Measurements from ENCODE around the gene UBE2U. TPM values are rescaled to one million over a fixed set of nuclear protein-coding genes. Genes with fewer than 3 reads are reported as not detected.

UBE2U gene
- polyA plus RNA-seq, 1 donor from 2014 or later = not detected

DNA sequence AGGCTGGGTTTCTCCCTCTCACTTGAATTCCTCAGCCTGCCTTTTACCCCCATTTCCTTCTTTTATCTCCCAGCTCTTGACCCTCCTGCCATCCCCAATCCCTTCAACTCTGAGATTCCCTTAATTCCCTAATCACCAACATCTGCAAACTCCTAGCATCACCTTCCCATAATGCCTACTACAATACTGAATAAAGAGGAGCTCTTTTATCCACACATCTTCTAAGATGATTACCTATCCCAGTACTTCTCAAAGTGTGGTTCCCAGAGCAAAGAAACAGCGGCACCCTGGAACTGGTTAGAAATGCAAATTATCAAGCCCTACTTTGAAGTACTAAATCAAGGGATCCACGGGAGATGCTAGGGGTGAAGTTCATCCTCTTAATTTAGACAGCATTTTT is 21.2 kb upstream of the UBE2U start:
- Histone ChIP-seq H2AFZ (ENCODE audit: low read depth, low read length) (no peak overlapping the region), H3K9ac (ENCODE audit: low read length) (no peak overlapping the region), H3K27ac (ENCODE audit: low read length) (no peak overlapping the region), H3K9me3 (ENCODE audit: low read length) (no peaks in the 10 kb centered on the region), H3K79me2 (replicated peaks; ENCODE audit: insufficient read depth, low read length) (no peaks in the 10 kb centered on the region), H3K36me3 (ENCODE audit: insufficient read depth, low read length) (no peaks in the 10 kb centered on the region), H3K4me2 (ENCODE audit: low read length) (no peak overlapping the region), H3F3A (ENCODE audit: insufficient read depth, low read length, poor library complexity, severe bottlenecking) (no peaks in the 10 kb centered on the region), H3K27me3 (ENCODE audit: insufficient read depth, low read depth, low read length) (no peaks in the 10 kb centered on the region), H4K20me1 (ENCODE audit: insufficient read depth) (no peaks in the 10 kb centered on the region), H3K4me3 (ENCODE audit: low read length) (no peak overlapping the region), H3K9me2 (ENCODE audit: insufficient read depth, low read length) (no peaks in the 10 kb centered on the region)
- TF ChIP-seq RAD21 (conservative IDR thresholded peaks at IDR 0.05) (no peak), EP300 (conservative IDR thresholded peaks at IDR 0.05; ENCODE audit: poor library complexity, severe bottlenecking) (no peak), EZH2 (IDR thresholded peaks at IDR 0.05; ENCODE audit: borderline replicate concordance, insufficient read depth, low read length, poor library complexity, severe bottlenecking) (no peak), MXI1 (conservative IDR thresholded peaks at IDR 0.05; ENCODE audit: poor library complexity, severe bottlenecking) (no peak), SMC3 (conservative IDR thresholded peaks at IDR 0.05; ENCODE audit: poor library complexity) (no peak), TAF1 (IDR thresholded peaks at IDR 0.05; ENCODE audit: low read depth) (no peak)

DNA sequence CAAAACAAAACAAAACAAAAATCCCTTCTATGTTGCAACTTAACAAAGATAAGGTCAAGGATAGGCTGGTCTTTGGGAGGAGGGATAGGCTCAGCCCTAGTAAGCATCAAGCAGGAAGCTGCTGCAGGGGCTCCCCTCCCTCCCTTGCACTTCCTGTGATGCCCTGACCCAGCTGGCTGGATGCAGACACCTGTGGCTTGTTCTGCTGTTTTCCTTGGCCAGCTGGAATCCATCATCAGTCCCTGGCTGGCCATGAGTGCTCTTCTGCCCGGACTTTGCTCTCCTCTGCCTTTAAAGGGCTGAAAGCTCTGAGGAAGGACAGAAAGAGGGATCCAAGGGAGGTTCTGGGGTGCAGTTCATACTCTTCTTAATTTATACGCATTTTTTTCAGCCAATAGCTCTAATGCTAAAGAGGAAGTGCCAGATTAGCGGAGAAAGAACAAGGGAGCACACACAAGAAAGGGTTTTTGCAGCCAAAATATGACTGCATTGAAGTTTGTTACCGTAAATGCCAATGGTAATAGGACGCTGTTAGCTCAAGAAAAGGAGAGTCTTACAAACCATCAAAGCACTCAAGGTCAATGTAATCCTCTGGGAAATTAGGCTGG is 19.9 kb upstream of the UBE2U start:
- no peaks in the 10 kb centered on the region for H3K9me2 ChIP-seq (ENCODE audit: insufficient read depth, low read length)
- no peaks in the 10 kb centered on the region for H3F3A ChIP-seq (ENCODE audit: insufficient read depth, low read length, poor library complexity, severe bottlenecking)
- H3K9ac ChIP-seq (ENCODE audit: low read length) = no peak overlapping the region
- H3K27me3 ChIP-seq (ENCODE audit: insufficient read depth, low read depth, low read length) = no peaks in the 10 kb centered on the region
- no peak overlapping the region for H3K4me2 ChIP-seq (ENCODE audit: low read length)
- no peak overlapping the region for H3K4me3 ChIP-seq (ENCODE audit: low read length)
- H4K20me1 ChIP-seq (ENCODE audit: insufficient read depth) = no peaks in the 10 kb centered on the region
- H3K36me3 ChIP-seq (ENCODE audit: insufficient read depth, low read length) = no peaks in the 10 kb centered on the region
- no peak for TF ChIP-seq EZH2 (IDR thresholded peaks at IDR 0.05; ENCODE audit: borderline replicate concordance, insufficient read depth, low read length, poor library complexity, severe bottlenecking)
- no peak overlapping the region for H2AFZ ChIP-seq (ENCODE audit: low read depth, low read length)
- no peak overlapping the region for H3K27ac ChIP-seq (ENCODE audit: low read length)
- no peaks in the 10 kb centered on the region for H3K79me2 ChIP-seq (replicated peaks; ENCODE audit: insufficient read depth, low read length)
- H3K9me3 ChIP-seq (ENCODE audit: low read length) = no peaks in the 10 kb centered on the region

DNA sequence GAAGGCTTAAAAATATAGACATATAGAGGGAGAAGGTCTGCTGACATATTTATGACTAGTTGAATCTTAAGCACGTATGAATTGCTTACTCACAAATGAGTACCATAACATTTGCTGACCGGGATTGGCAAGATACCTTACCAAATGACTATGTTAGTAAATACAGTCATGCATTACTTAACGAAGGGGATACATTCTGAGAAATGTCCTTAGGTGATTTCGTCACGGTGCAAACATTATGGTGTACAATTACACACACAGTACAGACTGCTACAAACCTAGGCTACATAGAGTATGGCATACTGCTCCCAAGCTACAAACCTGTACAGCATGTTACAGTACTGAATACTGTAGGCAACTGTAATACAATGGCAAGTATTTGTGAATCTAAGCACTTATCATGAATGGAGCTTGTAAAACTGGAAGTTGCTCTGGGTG is 19.4 kb upstream of the UBE2U start:
- H3K4me2 ChIP-seq (ENCODE audit: low read length) = no peak overlapping the region
- H4K20me1 ChIP-seq (ENCODE audit: insufficient read depth) = no peaks in the 10 kb centered on the region
- TF ChIP-seq POLR2AphosphoS5 (IDR thresholded peaks at IDR 0.05) = no peak
- no peak for TF ChIP-seq EP300 (conservative IDR thresholded peaks at IDR 0.05; ENCODE audit: poor library complexity, severe bottlenecking)
- TF ChIP-seq CTCF (IDR thresholded peaks at IDR 0.05; ENCODE audit: poor library complexity, severe bottlenecking) = no peak
- no peak for TF ChIP-seq TAF1 (IDR thresholded peaks at IDR 0.05; ENCODE audit: low read depth)
- TF ChIP-seq EZH2 (IDR thresholded peaks at IDR 0.05; ENCODE audit: borderline replicate concordance, insufficient read depth, low read length, poor library complexity, severe bottlenecking) = no peak
- TF ChIP-seq REST (IDR thresholded peaks at IDR 0.05; ENCODE audit: borderline replicate concordance) = no peak
- TF ChIP-seq MXI1 (conservative IDR thresholded peaks at IDR 0.05; ENCODE audit: poor library complexity, severe bottlenecking) = no peak
- no peak for TF ChIP-seq SMC3 (conservative IDR thresholded peaks at IDR 0.05; ENCODE audit: poor library complexity)
- TF ChIP-seq RAD21 (conservative IDR thresholded peaks at IDR 0.05) = no peak
- no peaks in the 10 kb centered on the region for H3K36me3 ChIP-seq (ENCODE audit: insufficient read depth, low read length)
- no peak overlapping the region for H3K4me3 ChIP-seq (ENCODE audit: low read length)
- H3K27ac ChIP-seq (ENCODE audit: low read length) = no peak overlapping the region
- no peaks in the 10 kb centered on the region for H3K27me3 ChIP-seq (ENCODE audit: insufficient read depth, low read depth, low read length)
- H3K79me2 ChIP-seq (replicated peaks; ENCODE audit: insufficient read depth, low read length) = no peaks in the 10 kb centered on the region
- H3K9me3 ChIP-seq (ENCODE audit: low read length) = no peaks in the 10 kb centered on the region
- no peak overlapping the region for H2AFZ ChIP-seq (ENCODE audit: low read depth, low read length)
- no peak overlapping the region for H3K9ac ChIP-seq (ENCODE audit: low read length)
- no peaks in the 10 kb centered on the region for H3F3A ChIP-seq (ENCODE audit: insufficient read depth, low read length, poor library complexity, severe bottlenecking)
- no peaks in the 10 kb centered on the region for H3K9me2 ChIP-seq (ENCODE audit: insufficient read depth, low read length)
